H9 (cell line): ENCODE results near the gene ATG4D. TPM values are rescaled to one million over a fixed set of nuclear protein-coding genes. Genes with fewer than 3 reads are reported as not detected.

Experiments
- DNase-seq: peaks from one replicate; pipeline ENCODE4 v3.0.0-alpha.2; 2017
- H2AFZ ChIP-seq: one replicate; pipeline ENCODE4 v1.6.1; 2013; ENCODE audit warnings: mild to moderate bottlenecking, low read length, control low read depth, moderate library complexity
- H2AK5ac ChIP-seq: 2 replicates; pipeline ENCODE4 v1.6.1; 2013; ENCODE audit warnings: low read length, control low read depth, mixed read lengths; ENCODE audit not compliant: insufficient read length
- H2BK120ac ChIP-seq: one replicate; pipeline ENCODE4 v1.6.1; 2013; ENCODE audit warnings: low read depth, mild to moderate bottlenecking, low read length, control low read depth, inconsistent platforms; ENCODE audit not compliant: poor library complexity, severe bottlenecking
- H2BK12ac ChIP-seq: 2 replicates; pipeline ENCODE4 v1.6.1; 2013; ENCODE audit warnings: low read length, control low read depth, mixed read lengths, low read depth; ENCODE audit not compliant: insufficient read length
- H2BK15ac ChIP-seq: 2 replicates; pipeline ENCODE4 v1.6.1; 2013; ENCODE audit warnings: low read depth, low read length, control low read depth
- H2BK20ac ChIP-seq: one replicate; pipeline ENCODE4 v1.6.1; 2013; ENCODE audit warnings: low read depth, mild to moderate bottlenecking, low read length, control low read depth, inconsistent platforms; ENCODE audit not compliant: poor library complexity, severe bottlenecking
- H2BK5ac ChIP-seq: 2 replicates; pipeline ENCODE4 v1.6.1; 2013; ENCODE audit warnings: low read length, control low read depth, mixed read lengths; ENCODE audit not compliant: insufficient read length
- H3K14ac ChIP-seq: 2 replicates; pipeline ENCODE4 v1.6.1; 2013; ENCODE audit warnings: low read length, control low read depth; ENCODE audit not compliant: insufficient read depth
- H3K18ac ChIP-seq: 2 replicates; pipeline ENCODE4 v1.6.1; 2013; ENCODE audit warnings: low read depth, mild to moderate bottlenecking, mixed read lengths, low read length, control low read depth; ENCODE audit not compliant: insufficient read length
- H3K23ac ChIP-seq: 2 replicates; pipeline ENCODE4 v1.6.1; 2013; ENCODE audit warnings: low read length, control low read depth, mixed read lengths, low read depth; ENCODE audit not compliant: insufficient read length
- H3K23me2 ChIP-seq: 2 replicates; pipeline ENCODE4 v1.6.1; 2013; ENCODE audit warnings: low read depth, mild to moderate bottlenecking, mixed read lengths, low read length, control low read depth; ENCODE audit not compliant: insufficient read length, poor library complexity, severe bottlenecking
- H3K27ac ChIP-seq: 2 replicates; pipeline ENCODE4 v1.5.1; 2013; ENCODE audit warnings: low read length, control low read depth, mixed read lengths, low read depth; ENCODE audit not compliant: insufficient read length
- H3K27me3 ChIP-seq: 2 replicates; pipeline ENCODE4 v1.6.1; 2013; ENCODE audit warnings: low read length, control low read depth, inconsistent platforms; ENCODE audit not compliant: insufficient read depth
- H3K4ac ChIP-seq: 2 replicates; pipeline ENCODE4 v1.6.1; 2013; ENCODE audit warnings: low read depth, mild to moderate bottlenecking, control low read depth, inconsistent platforms, low read length, moderate library complexity
- H3K4me1 ChIP-seq: 2 replicates; pipeline ENCODE4 v1.6.1; 2013; ENCODE audit warnings: low read length, control low read depth, inconsistent platforms; ENCODE audit not compliant: insufficient read depth
- H3K4me2 ChIP-seq: 2 replicates; pipeline ENCODE4 v1.6.1; 2013; ENCODE audit warnings: low read length, control low read depth, mixed read lengths; ENCODE audit not compliant: insufficient read length, insufficient read depth
- H3K56ac ChIP-seq: 2 replicates; pipeline ENCODE4 v1.6.1; 2013; ENCODE audit warnings: low read depth, mild to moderate bottlenecking, mixed read lengths, low read length, control low read depth; ENCODE audit not compliant: insufficient read length
- H3K79me1 ChIP-seq: 2 replicates; pipeline ENCODE4 v1.6.1; 2013; ENCODE audit warnings: low read depth, mild to moderate bottlenecking, moderate library complexity, low read length, control low read depth, inconsistent platforms; ENCODE audit not compliant: insufficient read depth, poor library complexity, severe bottlenecking
- H3K79me2 ChIP-seq: 2 replicates; pipeline ENCODE4 v1.6.1; 2013; ENCODE audit warnings: low read length, control low read depth, inconsistent platforms; ENCODE audit not compliant: insufficient read depth
- H3K9ac ChIP-seq: 2 replicates; pipeline ENCODE4 v1.6.1; 2013; ENCODE audit warnings: low read length, control low read depth, mixed read lengths; ENCODE audit not compliant: insufficient read length; ENCODE audit errors: extremely low read depth
- H3K9me3 ChIP-seq: one replicate; pipeline ENCODE4 v1.6.1; 2013; ENCODE audit warnings: low read depth, low read length, inconsistent platforms; ENCODE audit not compliant: control insufficient read depth
- H3T11ph ChIP-seq: one replicate; pipeline ENCODE4 v1.6.1; 2013; ENCODE audit warnings: mild to moderate bottlenecking, low read length, control low read depth, inconsistent platforms
- H4K20me1 ChIP-seq: one replicate; pipeline ENCODE4 v1.6.1; 2013; ENCODE audit not compliant: control insufficient read depth, insufficient read length, insufficient read depth
- H4K5ac ChIP-seq: 2 replicates; pipeline ENCODE4 v1.6.1; 2013; ENCODE audit warnings: low read depth, mild to moderate bottlenecking, mixed read lengths, low read length, control low read depth; ENCODE audit not compliant: insufficient read length
- H4K8ac ChIP-seq: replicated peaks from 2 replicates; pipeline ENCODE4 v1.6.1; 2013; ENCODE audit warnings: low read length, control low read depth, mixed read lengths, low read depth; ENCODE audit not compliant: insufficient read length
- H4K91ac ChIP-seq: 2 replicates; pipeline ENCODE4 v1.6.1; 2013; ENCODE audit warnings: low read depth, mild to moderate bottlenecking, moderate library complexity, mixed read lengths, low read length, control low read depth; ENCODE audit not compliant: insufficient read length
- H3K27ac Mint-ChIP-seq, 3 experiments: 2 replicates in 2 of 3; 3 replicates in 1 of 3; pipeline ENCODE4 v1.8.0; 2020 to 2021; ENCODE audit warnings: mixed read lengths in 3 of 3, mild to moderate bottlenecking in 1 of 3, moderate library complexity in 1 of 3
- H3K27me3 Mint-ChIP-seq: 2 replicates; pipeline ENCODE4 v1.8.0; 2021; ENCODE audit warnings: low read depth, mild to moderate bottlenecking, moderate library complexity, mixed read lengths
- H3K36me3 Mint-ChIP-seq, 3 experiments: 2 replicates in 2 of 3; 3 replicates in 1 of 3; pipeline ENCODE4 v1.8.0; 2020 to 2021; ENCODE audit warnings: low read depth in 3 of 3, mixed read lengths in 3 of 3; ENCODE audit not compliant: insufficient read depth in 1 of 3
- H3K4me1 Mint-ChIP-seq, 2 experiments: 2 replicates each; pipeline ENCODE4 v1.8.0; 2020; ENCODE audit warnings: mixed read lengths in 2 of 2
- H3K4me3 Mint-ChIP-seq, 2 experiments: 2 replicates in 1 of 2; 3 replicates in 1 of 2; pipeline ENCODE4 v1.8.0; 2020 to 2021; ENCODE audit warnings: mild to moderate bottlenecking in 2 of 2, mixed read lengths in 2 of 2, moderate library complexity in 1 of 2
- H3K9me3 Mint-ChIP-seq, 2 experiments: 2 replicates in 1 of 2; 3 replicates in 1 of 2; pipeline ENCODE4 v1.8.0; 2020; ENCODE audit warnings: mild to moderate bottlenecking in 2 of 2, mixed read lengths in 2 of 2, moderate library complexity in 1 of 2
- WGBS: extraction: QIAGEN DNeasy Blood & Tissue Kit; methylation state at CpG from one replicate; pipeline ENCODE4 v1.1.7; 2013; ENCODE audit warnings: missing lambda C conversion rate, low lambda C conversion rate, mixed read lengths; ENCODE audit not compliant: insufficient read length; ENCODE audit errors: extremely low coverage; 5-methylcytosine and 5-hydroxymethylcytosine counted together
- total RNA-seq: library from RNA; stranded (reverse); gene quantifications from 2 replicates; pipeline ENCODE4 v1.2.1, GENCODE V29; 2021
- TF ChIP-seq, protein P1 (sequence below): fragments of 200-600 bp; sonication (generic); conservative IDR thresholded peaks from 3 replicates; pipeline ENCODE4 v1.8.0; 2021; ENCODE audit warnings: antibody characterized with exemption, mild to moderate bottlenecking

Gene ATG4D
- total RNA-seq, 1 experiment from 2014 or later = 55.8 TPM

DNA sequence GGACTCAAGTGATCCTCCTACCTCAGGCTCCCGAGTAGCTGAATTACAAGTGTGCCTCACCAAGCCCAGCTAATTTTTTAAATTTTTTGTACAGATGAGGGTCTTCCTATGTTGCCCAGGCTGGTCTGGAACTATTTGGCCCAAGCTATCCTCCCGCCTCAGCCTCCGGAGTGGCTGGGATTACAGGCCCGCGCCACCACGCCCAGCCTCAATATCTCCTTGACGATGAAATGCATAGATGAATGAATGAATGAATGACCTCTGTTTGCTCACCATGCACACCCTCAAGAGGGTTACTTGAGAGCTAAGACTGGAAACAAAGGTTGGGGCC is 58.3 kb downstream of the ATG4D start:
- Histone ChIP-seq H4K91ac (no peak overlapping the region), H2BK12ac (no peak overlapping the region), H3K14ac (no peak overlapping the region), H3K23me2 (peaks cover 11% of the 10 kb centered on the region), H3K23ac (no peak overlapping the region), H3K56ac (no peak overlapping the region), H3K4me1 (no peaks in the 10 kb centered on the region), H3K9me3 (no peaks in the 10 kb centered on the region), H3K4me2 (no peak overlapping the region), H3K79me1 (no peaks in the 10 kb centered on the region), H2AK5ac (no peak overlapping the region), H2BK5ac (no peak overlapping the region), H2AFZ (no peak overlapping the region), H4K20me1 (no peaks in the 10 kb centered on the region), H2BK120ac (no peak overlapping the region), H3K4ac (no peak overlapping the region), H3K27me3 (no peaks in the 10 kb centered on the region), H3K79me2 (no peaks in the 10 kb centered on the region; the same call in 1 of the 2 replicates), H2BK15ac (no peak overlapping the region), H3T11ph (no peak overlapping the region), H2BK20ac (no peak overlapping the region), H3K18ac (no peak overlapping the region), H3K27ac (no peak overlapping the region), H3K9ac (no peak overlapping the region), H4K8ac (no peak overlapping the region), H4K5ac (no peak overlapping the region)
- peak overlapping the region; percentile 50 to 79 for H3K4me3 Mint-ChIP-seq
- WGBS = no CpG with 5 or more reads among the region's 7 CpGs
- peaks cover 9% of the 10 kb centered on the region for H3K27me3 Mint-ChIP-seq
- peaks cover 16 to 18% of the 10 kb centered on the region in 2 experiments for H3K4me1 Mint-ChIP-seq
- H3K9me3 Mint-ChIP-seq = no peaks in the 10 kb centered on the region
- TF ChIP-seq, protein P1, sequence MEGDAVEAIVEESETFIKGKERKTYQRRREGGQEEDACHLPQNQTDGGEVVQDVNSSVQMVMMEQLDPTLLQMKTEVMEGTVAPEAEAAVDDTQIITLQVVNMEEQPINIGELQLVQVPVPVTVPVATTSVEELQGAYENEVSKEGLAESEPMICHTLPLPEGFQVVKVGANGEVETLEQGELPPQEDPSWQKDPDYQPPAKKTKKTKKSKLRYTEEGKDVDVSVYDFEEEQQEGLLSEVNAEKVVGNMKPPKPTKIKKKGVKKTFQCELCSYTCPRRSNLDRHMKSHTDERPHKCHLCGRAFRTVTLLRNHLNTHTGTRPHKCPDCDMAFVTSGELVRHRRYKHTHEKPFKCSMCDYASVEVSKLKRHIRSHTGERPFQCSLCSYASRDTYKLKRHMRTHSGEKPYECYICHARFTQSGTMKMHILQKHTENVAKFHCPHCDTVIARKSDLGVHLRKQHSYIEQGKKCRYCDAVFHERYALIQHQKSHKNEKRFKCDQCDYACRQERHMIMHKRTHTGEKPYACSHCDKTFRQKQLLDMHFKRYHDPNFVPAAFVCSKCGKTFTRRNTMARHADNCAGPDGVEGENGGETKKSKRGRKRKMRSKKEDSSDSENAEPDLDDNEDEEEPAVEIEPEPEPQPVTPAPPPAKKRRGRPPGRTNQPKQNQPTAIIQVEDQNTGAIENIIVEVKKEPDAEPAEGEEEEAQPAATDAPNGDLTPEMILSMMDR = no peak
- no peak for DNase-seq
- no peaks in the 10 kb centered on the region; a peak in 1 of 7 replicates for H3K36me3 Mint-ChIP-seq
- no peak overlapping the region for H3K27ac Mint-ChIP-seq
